Mesodermal cell (in vitro differentiated cells): ENCODE measurements around the gene PLEKHG7.

Experiments
- H3K27ac ChIP-seq: 2 replicates; pipeline ENCODE4 v1.7.0; 2013; ENCODE audit warnings: mild to moderate bottlenecking, low read depth, low read length, moderate library complexity; ENCODE audit not compliant: severe bottlenecking
- H3K36me3 ChIP-seq: 2 replicates; pipeline ENCODE4 v1.7.1; 2013; ENCODE audit warnings: mild to moderate bottlenecking, low read length, moderate library complexity; ENCODE audit not compliant: control insufficient read depth, insufficient read depth
- H3K4me1 ChIP-seq: one replicate; pipeline ENCODE4 v1.7.1; 2013; ENCODE audit warnings: mild to moderate bottlenecking, low read length; ENCODE audit not compliant: insufficient read depth, control insufficient read depth, poor library complexity, severe bottlenecking
- H3K4me3 ChIP-seq: 2 replicates; pipeline ENCODE4 v1.7.0; 2013; ENCODE audit warnings: low read length, control low read depth, mild to moderate bottlenecking; ENCODE audit not compliant: insufficient read depth, poor library complexity, severe bottlenecking; ENCODE audit errors: extremely low read depth
- H3K9me3 ChIP-seq: 2 replicates; pipeline ENCODE4 v1.7.1; 2013; ENCODE audit warnings: mild to moderate bottlenecking, low read length, moderate library complexity; ENCODE audit not compliant: control insufficient read depth
- WGBS, 2 experiments: methylation state at CpG; one replicate each; pipeline ENCODE4 v1.1.5; 2013; ENCODE audit warnings: missing lambda C conversion rate in 2 of 2; ENCODE audit not compliant: insufficient coverage in 2 of 2; 5-methylcytosine and 5-hydroxymethylcytosine counted together

PLEKHG7 gene

DNA sequence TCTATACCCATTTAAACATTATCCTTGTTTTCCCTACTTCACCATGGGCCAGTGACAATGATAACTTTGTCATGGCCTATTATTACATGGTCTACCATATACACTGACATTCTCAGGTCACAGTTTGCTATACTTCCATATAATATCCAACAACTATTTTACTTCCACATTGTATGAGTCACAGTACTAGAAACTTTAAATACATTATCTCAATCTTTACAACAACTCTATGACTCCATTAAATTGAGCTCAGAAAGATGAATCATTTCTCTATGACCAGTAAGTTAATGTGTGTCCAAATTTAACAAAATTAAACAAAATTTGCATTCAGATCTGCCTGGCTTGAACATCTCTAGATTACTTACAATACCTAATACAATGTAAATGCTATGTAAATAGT lies 93.9 kb downstream of the PLEKHG7 start:
- no peak overlapping the region for H3K4me3 ChIP-seq
- H3K9me3 ChIP-seq = no peaks in the 10 kb centered on the region
- no peak overlapping the region for H3K27ac ChIP-seq
- H3K36me3 ChIP-seq = peaks cover 11% of the 10 kb centered on the region
- H3K4me1 ChIP-seq = no peaks in the 10 kb centered on the region

- Histone ChIP-seq H3K27ac (no peak overlapping the region), H3K4me1 (no peaks in the 10 kb centered on the region), H3K9me3 (no peaks in the 10 kb centered on the region), H3K36me3 (peaks cover 16% of the 10 kb centered on the region), H3K4me3 (no peak overlapping the region)
- WGBS, 2 experiments = no CpG with 5 or more reads among the region's 3 CpGs
These were observed 100.1 kb downstream of the PLEKHG7 start for GRCh38 chr12:92802906-92803305.

- H3K9me3 ChIP-seq = no peaks in the 10 kb centered on the region
- no peak overlapping the region for H3K27ac ChIP-seq
- H3K36me3 ChIP-seq = peaks cover 22% of the 10 kb centered on the region
- H3K4me3 ChIP-seq = no peak overlapping the region
- 88 to 100% methylated on average over 1 of the region's 1 CpG for WGBS, 2 experiments
- H3K4me1 ChIP-seq = no peaks in the 10 kb centered on the region
These were observed 101.1 kb downstream of the PLEKHG7 start for GRCh38 chr12:92803903-92804302.

DNA sequence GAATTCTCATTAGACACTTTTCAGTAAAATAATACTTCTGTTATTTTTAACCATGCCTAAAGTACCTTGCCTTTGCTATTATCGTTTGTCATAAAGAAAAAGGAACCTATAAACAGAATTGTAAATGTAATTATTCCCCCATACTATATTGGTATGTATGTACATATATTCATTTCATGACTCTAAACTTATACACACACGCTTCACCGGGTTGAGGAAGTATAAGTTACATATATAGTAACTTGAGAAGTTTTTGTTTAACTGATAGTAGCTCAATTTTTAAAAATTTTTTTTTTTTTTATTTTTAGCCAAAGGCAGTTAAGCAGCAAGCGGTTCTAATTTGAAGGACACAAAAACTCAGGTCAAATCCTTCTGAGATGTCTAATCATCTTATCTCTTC lies 107.6 kb downstream of the PLEKHG7 start:
- H3K9me3 ChIP-seq = no peaks in the 10 kb centered on the region
- H3K36me3 ChIP-seq = peaks cover 20% of the 10 kb centered on the region
- no peaks in the 10 kb centered on the region for H3K4me1 ChIP-seq
- no CpG with 5 or more reads among the region's 4 CpGs for WGBS, 2 experiments
- no peak overlapping the region for H3K4me3 ChIP-seq
- no peak overlapping the region for H3K27ac ChIP-seq

- no peaks in the 10 kb centered on the region for H3K4me1 ChIP-seq
These were observed 111.8 kb downstream of the PLEKHG7 start for GRCh38 chr12:92814584-92814983.

DNA sequence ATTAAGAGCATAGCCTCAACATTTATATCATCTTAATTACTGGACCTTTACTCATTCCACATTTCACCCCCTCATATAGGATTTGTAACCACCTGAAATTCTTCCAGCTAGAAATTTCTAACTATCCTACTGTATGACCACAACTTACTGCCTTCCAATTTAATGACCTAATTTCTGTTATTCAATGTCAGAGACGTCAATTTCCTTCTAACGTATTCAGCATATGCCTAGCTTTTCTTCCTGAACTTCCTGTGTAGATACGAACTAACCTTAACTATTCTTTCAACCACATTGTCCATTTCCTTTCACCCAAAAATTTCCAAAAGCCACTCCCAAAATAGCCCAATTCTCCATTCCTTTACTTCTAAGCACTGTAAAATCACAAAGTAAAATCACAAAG lies 118.4 kb downstream of the PLEKHG7 start:
- Histone ChIP-seq H3K4me3 (no peak overlapping the region), H3K36me3 (peaks cover 38% of the 10 kb centered on the region), H3K9me3 (no peaks in the 10 kb centered on the region), H3K4me1 (no peaks in the 10 kb centered on the region), H3K27ac (no peak overlapping the region)
- 90 to 95% methylated on average over 3 of the region's 3 CpGs for WGBS, 2 experiments

More at GRCh38 chr12:92814584-92814983, 111.8 kb downstream of the PLEKHG7 start:
- H3K9me3 ChIP-seq = no peaks in the 10 kb centered on the region
- H3K36me3 ChIP-seq = peaks cover 21% of the 10 kb centered on the region
- H3K4me3 ChIP-seq = no peak overlapping the region
- H3K27ac ChIP-seq = no peak overlapping the region
- 83% methylated on average over 1 of the region's 2 CpGs; no CpG with 5 or more reads in 1 of the 2 experiments for WGBS, 2 experiments
